ENCODE measurements around the gene COX6B2. TPM values are rescaled to one million over a fixed set of nuclear protein-coding genes. Genes with fewer than 3 reads are reported as not detected.

COX6B2 gene
- polyA plus RNA-seq, 1 of the 3 experiments (the other 2 are of a cell fraction): 0.74 TPM

GRCh38 chr19:55341595-55342531, 12.7 kb downstream of the COX6B2 start:
- CTCF ChIA-PET: no interaction called here

GRCh38 chr19:55341171-55341588, 13.3 kb downstream of the COX6B2 start:
- Histone ChIP-seq H3K9me3 (no peaks in the 10 kb centered on the region), H3K36me3 (replicated peaks in 1 of 2; ENCODE audit: control insufficient read depth in 1 of 2, insufficient read depth in 2 of 2, low read length in 1 of 2) (peaks cover 0 to 4% of the 10 kb centered on the region in 2 experiments), H3K79me2 (ENCODE audit: insufficient read depth) (peaks cover 9% of the 10 kb centered on the region; the same call in 1 of the 2 replicates), H3K27me3 (ENCODE audit: insufficient read depth) (no peaks in the 10 kb centered on the region), H3K9me2 (no peaks in the 10 kb centered on the region), H3K4me2 (peak overlapping the region; percentile 100), H2AFZ (ENCODE audit: low read depth) (no peak overlapping the region), H3K9ac (peak overlapping the region; percentile 85; the same call in 1 of the 2 replicates), H3K4me1 (ENCODE audit: control insufficient read depth in 1 of 2, insufficient read depth in 2 of 2, low read depth in 1 of 2, low read length in 1 of 2) (peaks cover 0 to 44% of the 10 kb centered on the region in 2 experiments; a peak in 2 of 4 replicates), H3K4me3 (ENCODE audit: low read depth in 2 of 2, low read length in 1 of 2) (peak overlapping the region; percentile 73 to 75), H3F3A (replicated peaks; ENCODE audit: insufficient read depth) (no peaks in the 10 kb centered on the region), H4K20me1 (ENCODE audit: insufficient read depth) (no peaks in the 10 kb centered on the region), H3K27ac (ENCODE audit: low read depth in 2 of 2, low read length in 1 of 2) (peak overlapping the region; percentile 56 to 87; a peak in 2 of 4 replicates)
- TF ChIP-seq YY1 (IDR thresholded peaks at IDR 0.05; ENCODE audit: low read depth): no peak
- TF ChIP-seq ELF1 (IDR thresholded peaks at IDR 0.05): no peak
- no peak for TF ChIP-seq CHD2 (IDR thresholded peaks at IDR 0.05; ENCODE audit: low read length, partially characterized antibody)
- no peak for TF ChIP-seq RCOR1 (IDR thresholded peaks at IDR 0.05; ENCODE audit: low read length)
- TF ChIP-seq FOXM1 (IDR thresholded peaks at IDR 0.05; ENCODE audit: low read depth): no peak
- no peak for TF ChIP-seq NFIC (IDR thresholded peaks at IDR 0.05; ENCODE audit: borderline replicate concordance)
- no peak for TF ChIP-seq GABPA (IDR thresholded peaks at IDR 0.05; ENCODE audit: low read depth)
- no peak for TF ChIP-seq RXRA (IDR thresholded peaks at IDR 0.05; ENCODE audit: borderline replicate concordance, low read depth)
- TF ChIP-seq RAD21 (IDR thresholded peaks at IDR 0.05; ENCODE audit: low read length): no peak
- ChIA-PET CTCF (interaction anchor here (1.1 kb wide), 2 partner anchors 11 to 43 kb away, joined by 3 to 8 read pairs; partner anchors contain the start of gene TMEM238), POLR2A (interaction anchor here (0.6 kb wide), 1 partner anchor 9 kb away, joined by 3 read pairs; no protein-coding TSS in a partner anchor)
- DNase-seq: peak; percentile 88
- 11% methylated on average over 13 of the region's 15 CpGs for WGBS (ENCODE audit: low lambda C conversion rate)

More at GRCh38 chr19:55341595-55342531, 12.7 kb downstream of the COX6B2 start:
- peaks cover 0 to 4% of the 10 kb centered on the region in 2 experiments for H3K36me3 ChIP-seq (replicated peaks in 1 of 2; ENCODE audit: control insufficient read depth in 1 of 2, insufficient read depth in 2 of 2, low read length in 1 of 2)
- peak overlapping the region; percentile 100; the same call in 1 of the 2 replicates for H3K4me2 ChIP-seq
- H3K27me3 ChIP-seq (ENCODE audit: insufficient read depth): no peaks in the 10 kb centered on the region
- peaks cover 0 to 44% of the 10 kb centered on the region in 2 experiments; a peak in 2 of 4 replicates for H3K4me1 ChIP-seq (ENCODE audit: control insufficient read depth in 1 of 2, insufficient read depth in 2 of 2, low read depth in 1 of 2, low read length in 1 of 2)
- no peak overlapping the region for H2AFZ ChIP-seq (ENCODE audit: low read depth)
- POLR2A ChIA-PET: no interaction called here
- 87% methylated on average over 31 of the region's 50 CpGs for WGBS (ENCODE audit: low lambda C conversion rate)
- no peaks in the 10 kb centered on the region for H3F3A ChIP-seq (replicated peaks; ENCODE audit: insufficient read depth)
- peak overlapping the region in 1 of 2 experiments; percentile 29; a peak in 2 of 4 replicates for H3K4me3 ChIP-seq (ENCODE audit: low read depth in 2 of 2, low read length in 1 of 2)
- H3K79me2 ChIP-seq (ENCODE audit: insufficient read depth): peaks cover 9% of the 10 kb centered on the region; the same call in 1 of the 2 replicates
- no peak for DNase-seq
- H4K20me1 ChIP-seq (ENCODE audit: insufficient read depth): no peaks in the 10 kb centered on the region
- no peak overlapping the region for H3K9ac ChIP-seq
- H3K27ac ChIP-seq (ENCODE audit: low read depth in 2 of 2, low read length in 1 of 2): no peak overlapping the region
- no peaks in the 10 kb centered on the region for H3K9me2 ChIP-seq
- TF ChIP-seq MXI1 (IDR thresholded peaks at IDR 0.05; ENCODE audit: low read depth, low read length): no peak
- no peak for TF ChIP-seq USF1 (IDR thresholded peaks at IDR 0.05; ENCODE audit: borderline replicate concordance, low read depth)
- no peak for TF ChIP-seq MEF2A (IDR thresholded peaks at IDR 0.05; ENCODE audit: borderline replicate concordance, low read depth)
- no peaks in the 10 kb centered on the region for H3K9me3 ChIP-seq
